Measurements from ENCODE around the gene FA2H. TPM values are rescaled to one million over a fixed set of nuclear protein-coding genes. Genes with fewer than 3 reads are reported as not detected.

FA2H gene
- total and polyA plus RNA-seq, 2 experiments from 2014 or later: 5.7 to 6.3 TPM

GRCh38 chr16:74761665-74762064, 13.0 kb downstream of the FA2H start:
- Histone ChIP-seq H2AFZ (no peak overlapping the region), H4K20me1 (replicated peaks; ENCODE audit: insufficient read depth) (peaks cover 6% of the 10 kb centered on the region; the same call in 1 of the 2 replicates), H3K27me3 (ENCODE audit: insufficient read depth) (no peaks in the 10 kb centered on the region), H3K79me2 (replicated peaks; ENCODE audit: insufficient read depth) (no peaks in the 10 kb centered on the region), H3K4me3 (no peak overlapping the region), H3K4me2 (no peak overlapping the region), H3F3A (replicated peaks; ENCODE audit: low read depth) (no peaks in the 10 kb centered on the region), H3K27ac (ENCODE audit: low read depth) (no peak overlapping the region), H3K4me1 (ENCODE audit: insufficient read depth) (no peaks in the 10 kb centered on the region), H3K36me3 (ENCODE audit: insufficient read depth) (no peaks in the 10 kb centered on the region), H3K9me2 (ENCODE audit: insufficient read depth) (no peaks in the 10 kb centered on the region)
- TF ChIP-seq ETS1 (IDR thresholded peaks at IDR 0.05) (no peak), CTCF (conservative IDR thresholded peaks at IDR 0.05; ENCODE audit: low read depth in 2 of 2) (no peak), STAT1 (IDR thresholded peaks at IDR 0.05; ENCODE audit: unreplicated experiment) (no peak), EZH2phosphoT487 (IDR thresholded peaks at IDR 0.05; ENCODE audit: unreplicated experiment) (no peak), ZNF462 (CRISPR knock-in tag; IDR thresholded peaks at IDR 0.05) (no peak), NANOG (IDR thresholded peaks at IDR 0.05; ENCODE audit: borderline replicate concordance) (no peak), JUNB (IDR thresholded peaks at IDR 0.05; ENCODE audit: unreplicated experiment) (no peak), ZNF331 (CRISPR knock-in tag; IDR thresholded peaks at IDR 0.05; ENCODE audit: low read depth) (no peak), ZNF114 (CRISPR knock-in tag; IDR thresholded peaks at IDR 0.05) (no peak), POLR2AphosphoS5 (IDR thresholded peaks at IDR 0.05; ENCODE audit: low read depth) (no peak)
- Mint-ChIP-seq H3K27ac (no peak overlapping the region), H3K36me3 (ENCODE audit: low read depth) (no peaks in the 10 kb centered on the region), H3K9me3 (no peaks in the 10 kb centered on the region), H3K4me3 (no peak overlapping the region), H3K4me1 (no peaks in the 10 kb centered on the region), H3K27me3 (ENCODE audit: insufficient read depth, low read depth, poor library complexity) (peaks cover 3% of the 10 kb centered on the region)
- DNase-seq (ENCODE audit: low spot score): no peak
- ATAC-seq: no peak

Data from GM23338 (cell line).